GM12864 (cell line): Measurements from ENCODE around the gene DDX10.

Source experiments
- DNase-seq: peaks from one replicate; pipeline ENCODE4 v3.0.0-alpha.2; 2011; ENCODE audit warnings: low read depth
- H3K4me3 ChIP-seq: 2 replicates; pipeline ENCODE4 v1.5.1; 2011; ENCODE audit warnings: mild to moderate bottlenecking, low read depth, low read length, control low read depth
- CTCF ChIP-seq: IDR thresholded peaks from 2 replicates; pipeline ENCODE4 v1.5.1; 2011; ENCODE audit warnings: low read depth, mild to moderate bottlenecking, moderate library complexity, low read length, control low read depth, inconsistent platforms; ENCODE audit errors: missing control alignments

Gene DDX10

GRCh38 chr11:108970221-108970991 is 305.5 kb downstream of the DDX10 start:
- TF ChIP-seq CTCF = no peak
- no peak for DNase-seq
- H3K4me3 ChIP-seq = no peak overlapping the region

GRCh38 chr11:108973402-108974162 is 308.7 kb downstream of the DDX10 start:
- no peak overlapping the region for H3K4me3 ChIP-seq
- DNase-seq = no peak
- TF ChIP-seq CTCF = no peak

- no peak for DNase-seq
- no peak for TF ChIP-seq CTCF
- no peak overlapping the region for H3K4me3 ChIP-seq
These were observed 310.2 kb downstream of the DDX10 start for GRCh38 chr11:108975026-108975425.

GRCh38 chr11:108975641-108976071 is 310.8 kb downstream of the DDX10 start:
- no peak for DNase-seq
- TF ChIP-seq CTCF = no peak
- no peak overlapping the region for H3K4me3 ChIP-seq

- DNase-seq = no peak
- H3K4me3 ChIP-seq = no peak overlapping the region
- no peak for TF ChIP-seq CTCF
These were observed 319.0 kb downstream of the DDX10 start for GRCh38 chr11:108983636-108984420.

GRCh38 chr11:108984523-108984922 is 319.7 kb downstream of the DDX10 start:
- no peak for TF ChIP-seq CTCF
- no peak overlapping the region for H3K4me3 ChIP-seq
- no peak for DNase-seq
